Endothelial cell of umbilical vein (primary cell): ENCODE results near the gene DNAJB13. TPM values are rescaled to one million over a fixed set of nuclear protein-coding genes. Genes with fewer than 3 reads are reported as not detected.

Source experiments
- BruUV-seq: library from RNA; stranded (reverse); fragments of 400-500 nt; replicated peaks from 2 replicates; lab custom pipeline; 2021; lab: Mats Ljungman, UMichigan
- CTCF ChIA-PET: fragments of 300-600, 350-600 bp; sonication (Branson Sonifier 250); formaldehyde crosslinking; loops from one replicate; lab custom pipeline; 2021; ENCODE audit warnings: antibody characterized with exemption, inconsistent platforms; lab: Charles Lee
- POLR2A ChIA-PET: fragments of 300-600, 350-600 bp; sonication (Branson Sonifier 250); formaldehyde crosslinking; loops from one replicate; lab custom pipeline; 2021; ENCODE audit warnings: antibody characterized with exemption, inconsistent platforms; lab: Charles Lee
- DNase-seq: peaks from one replicate; pipeline ENCODE4 v3.0.0-alpha.2; 2011; ENCODE audit warnings: low read depth, low spot score
- FAIRE-seq: peaks from 2 replicates; lab custom pipeline; 2011; peaks lifted over from hg19 to GRCh38; lab: Jason Lieb, UNC
- H2AFZ ChIP-seq: 2 replicates; pipeline ENCODE4 v1.6.0; 2012; ENCODE audit warnings: low read depth, low read length, control low read depth, inconsistent platforms
- H3K27ac ChIP-seq: 2 replicates; pipeline ENCODE4 v1.5.1; 2011; ENCODE audit warnings: low read depth, mild to moderate bottlenecking, control low read depth, low read length, moderate library complexity; ENCODE audit not compliant: insufficient read depth
- H3K27me3 ChIP-seq, 2 experiments: 2 replicates each; pipeline versions ENCODE4 v1.6.0 to v1.6.1; 2011; ENCODE audit warnings: low read length in 2 of 2, mixed read lengths in 1 of 2; ENCODE audit not compliant: control insufficient read depth in 2 of 2, insufficient read depth in 2 of 2
- H3K36me3 ChIP-seq, 2 experiments: 2 replicates in 1 of 2; 3 replicates in 1 of 2; pipeline ENCODE4 v1.5.1; 2011; ENCODE audit warnings: low read length in 2 of 2, mild to moderate bottlenecking in 1 of 2, moderate library complexity in 1 of 2; ENCODE audit not compliant: control insufficient read depth in 2 of 2, insufficient read depth in 2 of 2; ENCODE audit errors: extremely low read depth in 1 of 2
- H3K4me1 ChIP-seq: 3 replicates; pipeline ENCODE4 v1.5.1; 2011; ENCODE audit warnings: mild to moderate bottlenecking, low read length; ENCODE audit not compliant: control insufficient read depth, insufficient read depth; ENCODE audit errors: extremely low read depth
- H3K4me2 ChIP-seq: 2 replicates; pipeline ENCODE4 v1.6.1; 2011; ENCODE audit warnings: low read length, control low read depth, mixed read lengths; ENCODE audit not compliant: insufficient read depth
- H3K4me3 ChIP-seq, 3 experiments: fragments of 200-600 bp in 1 of 3; sonication (generic), shearing (Covaris generic) in 1 of 3; replicated peaks in 1 of 3; 2 replicates each; pipeline ENCODE4 v1.5.1; 2011 to 2016; ENCODE audit warnings: control low read depth in 3 of 3, low read length in 3 of 3, mild to moderate bottlenecking in 2 of 3, inconsistent platforms in 1 of 3, low read depth in 1 of 3, moderate library complexity in 1 of 3; ENCODE audit not compliant: insufficient read depth in 1 of 3
- H3K79me2 ChIP-seq: 2 replicates; pipeline ENCODE4 v1.6.0; 2012; ENCODE audit warnings: low read length, inconsistent platforms; ENCODE audit not compliant: control insufficient read depth, insufficient read depth
- H3K9ac ChIP-seq: replicated peaks from 2 replicates; pipeline ENCODE3; 2011; ENCODE audit warnings: low read length, control low read depth; ENCODE audit not compliant: insufficient read depth; ENCODE audit errors: extremely low read depth
- H3K9me1 ChIP-seq: replicated peaks from 3 replicates; pipeline ENCODE4 v1.6.0; 2011; ENCODE audit warnings: mild to moderate bottlenecking, low read length; ENCODE audit not compliant: control insufficient read depth, insufficient read depth; ENCODE audit errors: extremely low read depth
- H3K9me3 ChIP-seq: replicated peaks from 2 replicates; pipeline ENCODE4 v1.5.1; 2012; ENCODE audit warnings: low read length, inconsistent platforms; ENCODE audit not compliant: control insufficient read depth, insufficient read depth
- H4K20me1 ChIP-seq: replicated peaks from 2 replicates; pipeline ENCODE3; 2011; ENCODE audit warnings: mild to moderate bottlenecking, low read length; ENCODE audit not compliant: control insufficient read depth, insufficient read depth; ENCODE audit errors: extremely low read depth
- EZH2 ChIP-seq: IDR thresholded peaks from 2 replicates; pipeline ENCODE4 v1.6.1; 2012; ENCODE audit warnings: borderline replicate concordance, low read depth, mild to moderate bottlenecking, moderate library complexity, low read length, inconsistent platforms; ENCODE audit not compliant: severe bottlenecking
- FOS ChIP-seq: IDR thresholded peaks from 2 replicates; pipeline ENCODE4 v1.6.1; 2011; ENCODE audit warnings: mild to moderate bottlenecking, low read length, moderate library complexity, borderline replicate concordance; ENCODE audit not compliant: insufficient read depth
- GATA2 ChIP-seq: IDR thresholded peaks from 2 replicates; pipeline ENCODE4 v1.7.0; 2011; ENCODE audit warnings: low read depth, mild to moderate bottlenecking, moderate library complexity, mixed read lengths, low read length; ENCODE audit not compliant: insufficient read length, insufficient read depth
- JUN ChIP-seq: IDR thresholded peaks from 2 replicates; pipeline ENCODE4 v1.6.1; 2011; ENCODE audit warnings: borderline replicate concordance, low read depth; ENCODE audit not compliant: insufficient read length, insufficient read depth
- MYC ChIP-seq: IDR thresholded peaks from one replicate; pipeline ENCODE4 v1.6.1; 2011; ENCODE audit warnings: mild to moderate bottlenecking, low read depth, low read length
- POLR2A ChIP-seq: IDR thresholded peaks from 2 replicates; pipeline ENCODE4 v1.6.1; 2012; ENCODE audit warnings: low read depth, mild to moderate bottlenecking, control low read depth, low read length
- POLR2AphosphoS5 ChIP-seq: IDR thresholded peaks from 2 replicates; pipeline ENCODE4 v1.6.1; 2012; ENCODE audit warnings: low read depth, mild to moderate bottlenecking, control low read depth, low read length, moderate library complexity; ENCODE audit not compliant: insufficient read depth
- dilution Hi-C: fragments of 300-500 bp; cut with MboI; formaldehyde crosslinking; loops from one replicate; pipeline ENCODE4 v1.15.0; 2019; ENCODE audit warnings: low sequenced_read_pairs; ENCODE audit not compliant: extremely low pct_ligation_motif_present
- intact Hi-C: fragments of 100-400 bp; cut with micrococcal nuclease; formaldehyde crosslinking; loops from one replicate; pipeline ENCODE4 v1.10.0; 2022
- polyA plus RNA-seq, 4 experiments: library from polyadenylated mRNA; depleted of rRNA in 3 of 4; stranded (reverse) in 3 of 4; unstranded in 1 of 4; fragments of >200 nt; gene quantifications; 2 replicates each; pipeline versions ENCODE4 v1.2.1 to v1.2.3, GENCODE V29; 2011 to 2012; ENCODE audit warnings: missing spikeins in 1 of 4
- total RNA-seq: library from RNA; stranded (reverse); gene quantifications from 2 replicates; pipeline ENCODE4 v1.2.3, GENCODE V29; 2021
- TF ChIP-seq, protein P1 (sequence below), 2 donors: IDR thresholded peaks; 1 replicate in 1 of 2; 2 replicates in 1 of 2; pipeline ENCODE4 v1.5.1; 2011; ENCODE audit warnings: low read length in 2 of 2, mild to moderate bottlenecking in 2 of 2, moderate library complexity in 2 of 2, control low read depth in 1 of 2, inconsistent platforms in 1 of 2, low read depth in 1 of 2; ENCODE audit not compliant: insufficient read depth in 1 of 2; ENCODE audit errors: extremely low read depth in 1 of 2
- TF ChIP-seq, protein P2 (sequence below): IDR thresholded peaks from 2 replicates; pipeline ENCODE4 v1.6.1; 2011; ENCODE audit not compliant: insufficient read depth, insufficient read length

DNAJB13 gene
- total and polyA plus RNA-seq, 2 donors (not counting 3 experiments of a cell fraction or from before 2014, with no cell fraction given): 0.07 to 0.46 TPM

DNA sequence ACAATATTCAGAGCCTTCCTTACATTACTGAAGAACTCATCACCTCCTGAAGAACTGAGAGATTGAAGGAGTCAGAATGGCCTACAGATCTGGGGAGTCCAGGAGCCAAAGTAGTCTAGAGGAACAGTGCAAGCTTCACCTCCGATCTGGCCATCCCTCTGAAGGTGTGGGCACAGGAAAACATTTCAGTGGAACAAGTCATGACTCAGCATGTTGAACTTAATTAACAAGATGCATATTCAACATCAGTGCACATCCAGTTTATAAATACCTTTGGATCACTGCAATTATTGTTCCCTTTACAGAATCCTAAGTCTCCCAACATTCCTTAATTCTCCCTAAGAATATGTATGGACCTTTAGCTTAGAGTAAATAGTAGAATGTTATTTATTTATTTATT, 48.5 kb upstream of the DNAJB13 start:
- ChIA-PET POLR2A (no interaction called here), CTCF (no interaction called here)
- TF ChIP-seq FOS (no peak), POLR2AphosphoS5 (no peak), JUN (no peak), MYC (no peak), EZH2 (no peak), GATA2 (no peak), POLR2A (no peak)
- TF ChIP-seq, protein P1, sequence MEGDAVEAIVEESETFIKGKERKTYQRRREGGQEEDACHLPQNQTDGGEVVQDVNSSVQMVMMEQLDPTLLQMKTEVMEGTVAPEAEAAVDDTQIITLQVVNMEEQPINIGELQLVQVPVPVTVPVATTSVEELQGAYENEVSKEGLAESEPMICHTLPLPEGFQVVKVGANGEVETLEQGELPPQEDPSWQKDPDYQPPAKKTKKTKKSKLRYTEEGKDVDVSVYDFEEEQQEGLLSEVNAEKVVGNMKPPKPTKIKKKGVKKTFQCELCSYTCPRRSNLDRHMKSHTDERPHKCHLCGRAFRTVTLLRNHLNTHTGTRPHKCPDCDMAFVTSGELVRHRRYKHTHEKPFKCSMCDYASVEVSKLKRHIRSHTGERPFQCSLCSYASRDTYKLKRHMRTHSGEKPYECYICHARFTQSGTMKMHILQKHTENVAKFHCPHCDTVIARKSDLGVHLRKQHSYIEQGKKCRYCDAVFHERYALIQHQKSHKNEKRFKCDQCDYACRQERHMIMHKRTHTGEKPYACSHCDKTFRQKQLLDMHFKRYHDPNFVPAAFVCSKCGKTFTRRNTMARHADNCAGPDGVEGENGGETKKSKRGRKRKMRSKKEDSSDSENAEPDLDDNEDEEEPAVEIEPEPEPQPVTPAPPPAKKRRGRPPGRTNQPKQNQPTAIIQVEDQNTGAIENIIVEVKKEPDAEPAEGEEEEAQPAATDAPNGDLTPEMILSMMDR (IDR thresholded peaks at IDR 0.05; ENCODE audit: extremely low read depth in 1 of 2, insufficient read depth in 1 of 2, low read depth in 1 of 2, low read length in 2 of 2): no peak
- TF ChIP-seq, protein P2, sequence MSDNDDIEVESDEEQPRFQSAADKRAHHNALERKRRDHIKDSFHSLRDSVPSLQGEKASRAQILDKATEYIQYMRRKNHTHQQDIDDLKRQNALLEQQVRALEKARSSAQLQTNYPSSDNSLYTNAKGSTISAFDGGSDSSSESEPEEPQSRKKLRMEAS: no peak
- BruUV-seq: no TSS peak
- intact Hi-C loops: no loop called here
- DNase-seq (no peak), FAIRE-seq (no peak)
- Histone ChIP-seq H3K79me2 (no peaks in the 10 kb centered on the region), H3K27me3 (no peaks in the 10 kb centered on the region), H3K9ac (no peak overlapping the region), H3K9me3 (no peaks in the 10 kb centered on the region), H3K27ac (no peak overlapping the region), H3K9me1 (no peaks in the 10 kb centered on the region), H4K20me1 (no peaks in the 10 kb centered on the region), H3K36me3 (peaks cover 0 to 4% of the 10 kb centered on the region in 2 experiments), H2AFZ (no peak overlapping the region), H3K4me1 (no peaks in the 10 kb centered on the region), H3K4me3 (no peak overlapping the region), H3K4me2 (no peak overlapping the region)
- dilution Hi-C loops: no loop called here
